Activated T-helper 1 cell treated with Interleukin-2 at 50 U/mL for 16 hours (primary cell): Measurements from ENCODE around the gene TRIM31.

ENCODE experiments used
- DNase-seq: peaks from one replicate; pipeline ENCODE4 v3.0.0-alpha.2; 2020; ENCODE audit warnings: low read depth

Gene TRIM31

GRCh38 chr6:30113003-30113759, at the start of gene TRIM31:
Gene TRIM31 (minus strand): TSS chr6:30113090. CDS start chr6:30112805, 285 bp downstream.
- DNase-seq: no peak

GRCh38 chr6:30162265-30163089, 49.6 kb upstream of the TRIM31 start:
- DNase-seq: no peak

- no peak for DNase-seq
Measured at GRCh38 chr6:30160785-30161531, 48.1 kb upstream of the TRIM31 start, which contains the start of gene TRIM10. Gene TRIM10 (minus strand): TSS chr6:30161211. CDS start chr6:30160858, 353 bp downstream.

- no peak for DNase-seq
Measured at GRCh38 chr6:30160008-30160784, 47.3 kb upstream of the TRIM31 start.

GRCh38 chr6:30158475-30159040, 45.7 kb upstream of the TRIM31 start:
- DNase-seq: no peak

GRCh38 chr6:30157999-30158398, 45.1 kb upstream of the TRIM31 start:
- no peak for DNase-seq

GRCh38 chr6:30157581-30157980, 44.7 kb upstream of the TRIM31 start:
- DNase-seq: no peak

GRCh38 chr6:30156774-30157173, 43.9 kb upstream of the TRIM31 start:
- DNase-seq: no peak

- no peak for DNase-seq
Measured at GRCh38 chr6:30156262-30156599, 43.3 kb upstream of the TRIM31 start.

- DNase-seq: no peak
Measured at GRCh38 chr6:30155520-30156261, 42.8 kb upstream of the TRIM31 start.

GRCh38 chr6:30154709-30155519, 42.0 kb upstream of the TRIM31 start:
- no peak for DNase-seq

GRCh38 chr6:30154061-30154460, 41.2 kb upstream of the TRIM31 start:
- no peak for DNase-seq

GRCh38 chr6:30152910-30153610, 40.2 kb upstream of the TRIM31 start:
- DNase-seq: no peak

- no peak for DNase-seq
Measured at GRCh38 chr6:30152016-30152673, 39.3 kb upstream of the TRIM31 start.

GRCh38 chr6:30151580-30151979, 38.7 kb upstream of the TRIM31 start:
- no peak for DNase-seq

- DNase-seq: no peak
Measured at GRCh38 chr6:30150671-30151395, 37.9 kb upstream of the TRIM31 start.

- DNase-seq: no peak
Measured at GRCh38 chr6:30149858-30150550, 37.1 kb upstream of the TRIM31 start.
